C4-2B (cell line): ENCODE data around the gene ALDH9A1.

Source experiments
- ZFX ChIP-seq: fragments of 450-650 bp; IDR thresholded peaks from 2 replicates; pipeline ENCODE4 v1.6.1; 2017
- TF ChIP-seq, protein P1 (sequence below): fragments of 450-650 bp; conservative IDR thresholded peaks from 2 replicates; pipeline ENCODE4 v1.5.1; 2017; ENCODE audit warnings: mild to moderate bottlenecking

DNA sequence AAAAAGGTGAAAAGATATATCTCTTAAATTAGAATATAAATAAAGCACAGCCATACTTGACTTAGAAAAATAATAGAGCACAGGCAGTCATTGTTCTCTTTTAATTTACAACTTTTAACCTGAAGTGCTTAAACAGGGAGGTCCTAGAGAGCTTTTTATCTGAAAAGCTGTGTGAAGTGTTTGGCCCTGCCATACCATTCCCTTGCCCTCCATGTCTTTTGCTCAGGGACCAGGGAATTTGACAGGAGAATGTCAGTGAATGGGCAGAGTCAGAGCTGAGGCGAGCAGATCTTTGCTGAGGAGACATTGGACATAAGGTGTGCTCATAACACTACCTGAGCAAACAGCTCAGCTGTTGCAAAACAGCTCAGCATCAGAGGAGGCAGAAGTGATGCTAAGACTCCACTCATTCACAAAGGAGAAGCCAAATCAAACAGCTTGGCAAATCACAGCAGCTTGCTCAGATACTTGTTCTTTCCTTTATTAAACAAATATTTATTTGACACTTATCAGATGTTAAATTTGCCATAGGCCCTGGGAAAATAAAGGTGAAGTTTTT is 82.2 kb downstream of the ALDH9A1 start:
- TF ChIP-seq, protein P1, sequence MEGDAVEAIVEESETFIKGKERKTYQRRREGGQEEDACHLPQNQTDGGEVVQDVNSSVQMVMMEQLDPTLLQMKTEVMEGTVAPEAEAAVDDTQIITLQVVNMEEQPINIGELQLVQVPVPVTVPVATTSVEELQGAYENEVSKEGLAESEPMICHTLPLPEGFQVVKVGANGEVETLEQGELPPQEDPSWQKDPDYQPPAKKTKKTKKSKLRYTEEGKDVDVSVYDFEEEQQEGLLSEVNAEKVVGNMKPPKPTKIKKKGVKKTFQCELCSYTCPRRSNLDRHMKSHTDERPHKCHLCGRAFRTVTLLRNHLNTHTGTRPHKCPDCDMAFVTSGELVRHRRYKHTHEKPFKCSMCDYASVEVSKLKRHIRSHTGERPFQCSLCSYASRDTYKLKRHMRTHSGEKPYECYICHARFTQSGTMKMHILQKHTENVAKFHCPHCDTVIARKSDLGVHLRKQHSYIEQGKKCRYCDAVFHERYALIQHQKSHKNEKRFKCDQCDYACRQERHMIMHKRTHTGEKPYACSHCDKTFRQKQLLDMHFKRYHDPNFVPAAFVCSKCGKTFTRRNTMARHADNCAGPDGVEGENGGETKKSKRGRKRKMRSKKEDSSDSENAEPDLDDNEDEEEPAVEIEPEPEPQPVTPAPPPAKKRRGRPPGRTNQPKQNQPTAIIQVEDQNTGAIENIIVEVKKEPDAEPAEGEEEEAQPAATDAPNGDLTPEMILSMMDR = no peak
- TF ChIP-seq ZFX = no peak
